Measurements from ENCODE around the gene DNAJC24.

- TF ChIP-seq CTCF (IDR thresholded peaks at IDR 0.05) (no peak), POLR2A (IDR thresholded peaks at IDR 0.05) (no peak)
These were observed 55.0 kb downstream of the DNAJC24 start for GRCh38 chr11:31424652-31425051.
